Measurements from ENCODE around the gene SLC41A1.
"Not testable (repeated sequence)": the region's sequence is repeated elsewhere in the genome, so short reads cannot be mapped to it uniquely, and the experiment has no call there.

Gene SLC41A1

DNA sequence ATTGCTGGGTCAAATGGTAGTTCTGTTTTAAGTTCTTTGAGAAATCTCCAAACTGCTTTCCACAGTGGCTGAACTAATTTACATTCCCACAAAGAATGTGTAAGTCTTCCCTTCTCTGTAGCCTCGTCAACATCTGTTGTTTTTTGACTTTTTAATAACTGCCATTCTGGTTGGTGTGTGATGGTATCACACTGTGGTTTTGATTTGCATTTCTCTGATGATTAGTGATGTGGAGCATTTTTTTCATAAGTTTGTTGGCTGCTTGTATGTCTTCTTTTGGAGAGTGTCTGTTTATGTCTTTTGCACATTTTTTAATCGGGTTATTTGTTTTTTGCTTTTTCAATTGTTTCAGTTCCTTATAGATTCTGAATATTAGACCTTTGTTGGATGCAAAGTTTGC lies 10.3 kb upstream of the SLC41A1 start:
- FAIRE-seq: not testable (repeated sequence)

DNA sequence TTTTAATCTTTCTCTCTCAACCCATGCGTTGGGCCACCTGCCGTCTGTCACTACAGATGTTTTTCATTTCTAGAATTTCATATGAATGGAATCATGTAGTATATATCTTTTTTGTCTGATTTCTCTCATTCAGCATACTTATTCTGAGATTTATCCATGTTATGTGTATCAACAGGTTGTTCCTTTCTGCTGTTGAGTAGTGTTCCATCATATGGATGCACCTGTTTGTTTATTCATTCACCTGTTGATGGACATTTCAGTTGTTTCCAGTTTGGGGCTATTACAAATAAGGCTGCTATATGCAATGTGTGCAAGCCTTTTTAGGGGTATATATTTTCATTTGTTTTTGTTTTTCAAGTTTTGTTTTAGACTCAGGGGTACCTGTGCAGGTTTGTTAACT lies 9.4 kb upstream of the SLC41A1 start:
- DNase-seq (ENCODE audit: low spot score) (no peak), FAIRE-seq (no peak)

More for the DNA sequence above, 10.3 kb upstream of the SLC41A1 start:
- DNase-seq (ENCODE audit: low spot score): not testable (repeated sequence)

DNA sequence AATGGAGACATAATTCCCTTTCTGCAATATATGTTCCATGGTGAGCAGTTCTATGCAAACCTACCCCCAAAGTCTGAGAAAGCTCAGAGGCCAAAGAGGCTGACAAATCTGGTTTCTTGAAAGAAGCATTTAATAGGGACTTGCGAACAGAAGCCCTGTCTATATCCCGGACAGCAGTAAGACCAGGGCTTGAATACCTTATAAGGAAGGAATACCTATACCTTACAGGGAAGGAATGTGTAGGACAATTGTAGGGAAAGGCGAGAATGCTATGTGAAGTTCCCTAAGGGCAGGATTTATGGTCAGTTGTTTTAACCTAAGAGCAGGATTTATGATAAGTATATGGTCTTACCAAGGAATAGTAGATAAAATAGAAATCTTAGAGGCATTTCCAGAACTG lies 5.0 kb upstream of the SLC41A1 start:
- no peak for FAIRE-seq

DNA sequence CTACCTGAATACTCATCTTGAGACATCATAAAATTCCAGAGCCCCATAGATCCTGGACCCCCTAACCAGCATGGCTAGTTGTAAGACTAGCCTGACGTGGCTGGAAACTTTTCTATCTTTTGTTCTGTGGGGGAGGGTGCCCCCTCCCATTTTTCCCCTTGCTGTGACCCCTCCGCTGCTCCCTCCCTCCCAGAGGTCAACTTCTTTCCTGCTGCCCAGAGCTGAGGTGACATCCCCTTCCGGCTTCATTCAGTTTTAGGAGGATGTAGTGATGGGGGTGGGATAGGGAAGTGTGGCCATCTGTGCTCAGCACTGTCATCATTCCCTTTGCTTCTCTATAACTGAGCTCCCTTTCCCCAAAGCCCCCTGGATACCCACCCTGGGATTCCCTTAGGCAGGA lies 4.4 kb upstream of the SLC41A1 start:
- FAIRE-seq: no peak
- no peak for DNase-seq (ENCODE audit: low spot score)

More for the DNA sequence above, 5.0 kb upstream of the SLC41A1 start:
- no peak for DNase-seq (ENCODE audit: low spot score)

DNA sequence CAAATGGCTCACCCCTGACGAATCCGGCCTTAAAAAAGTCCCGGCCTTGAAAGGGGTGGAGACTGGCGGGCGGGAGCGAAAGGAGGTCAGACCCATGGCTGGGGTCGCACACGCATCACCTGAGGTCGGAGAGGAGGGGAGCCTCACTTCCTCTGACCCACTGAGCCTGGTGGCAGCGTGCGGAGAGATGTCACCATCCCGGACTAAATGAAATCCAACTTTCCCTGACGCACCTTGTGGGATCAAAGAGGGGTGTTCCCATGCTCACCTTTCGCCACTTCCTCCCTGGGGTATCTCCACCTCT lies 709 bp upstream of the SLC41A1 start:
- DNase-seq (ENCODE audit: low spot score): peak; percentile 65
- FAIRE-seq: no peak

DNA sequence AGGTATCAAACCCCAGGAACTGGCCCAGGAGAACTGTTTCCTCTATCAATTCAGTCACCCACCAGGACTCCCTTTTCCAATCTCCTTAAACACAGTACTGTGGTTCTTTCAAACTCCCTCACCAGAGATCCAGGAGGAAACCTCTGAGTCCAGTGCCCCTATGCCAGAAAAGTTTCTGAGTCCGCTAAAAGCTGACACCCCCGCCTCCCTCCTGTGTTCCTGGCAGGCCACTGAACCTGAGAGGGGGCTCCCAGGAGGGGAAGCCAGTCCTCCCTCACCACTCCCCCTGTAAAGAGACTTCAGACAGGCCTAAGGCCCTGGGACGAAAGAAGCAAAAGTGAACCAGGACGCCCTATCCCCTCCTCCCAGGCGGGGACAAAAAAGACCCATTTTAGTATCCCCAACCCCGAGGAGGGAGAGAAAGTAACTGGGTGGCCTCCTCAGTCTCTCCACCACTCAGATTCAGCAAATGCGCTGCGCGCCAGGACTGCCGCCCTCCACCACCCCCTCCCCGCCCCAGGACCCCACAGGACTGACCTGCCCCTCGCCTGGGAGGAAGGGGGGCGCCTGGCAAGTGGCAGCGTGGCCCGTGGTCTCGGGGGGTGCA lies 624 bp downstream of the SLC41A1 start:
- no peak for FAIRE-seq
- DNase-seq (ENCODE audit: low spot score): peak; percentile 46

DNA sequence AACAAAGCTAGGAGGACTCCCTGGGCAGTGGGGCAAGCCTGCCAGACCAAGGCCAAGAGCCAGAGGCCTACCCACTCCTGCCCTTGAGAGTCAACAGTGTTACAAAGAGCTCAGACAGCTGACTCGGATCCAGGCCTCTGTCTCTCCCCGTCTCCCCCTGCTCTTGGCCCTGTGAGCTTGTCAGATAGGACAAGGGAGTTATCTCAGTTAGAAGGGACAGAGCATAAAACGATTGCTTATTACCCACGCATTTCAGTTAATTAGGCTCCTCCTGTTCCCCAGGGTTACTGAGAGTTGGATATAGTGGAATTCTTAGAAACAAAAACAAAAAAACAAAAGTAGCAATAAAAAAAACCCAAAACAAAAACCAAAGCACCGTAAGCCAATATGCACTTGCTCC lies 1.3 kb downstream of the SLC41A1 start:
- FAIRE-seq (no peak), DNase-seq (ENCODE audit: low spot score) (no peak)

DNA sequence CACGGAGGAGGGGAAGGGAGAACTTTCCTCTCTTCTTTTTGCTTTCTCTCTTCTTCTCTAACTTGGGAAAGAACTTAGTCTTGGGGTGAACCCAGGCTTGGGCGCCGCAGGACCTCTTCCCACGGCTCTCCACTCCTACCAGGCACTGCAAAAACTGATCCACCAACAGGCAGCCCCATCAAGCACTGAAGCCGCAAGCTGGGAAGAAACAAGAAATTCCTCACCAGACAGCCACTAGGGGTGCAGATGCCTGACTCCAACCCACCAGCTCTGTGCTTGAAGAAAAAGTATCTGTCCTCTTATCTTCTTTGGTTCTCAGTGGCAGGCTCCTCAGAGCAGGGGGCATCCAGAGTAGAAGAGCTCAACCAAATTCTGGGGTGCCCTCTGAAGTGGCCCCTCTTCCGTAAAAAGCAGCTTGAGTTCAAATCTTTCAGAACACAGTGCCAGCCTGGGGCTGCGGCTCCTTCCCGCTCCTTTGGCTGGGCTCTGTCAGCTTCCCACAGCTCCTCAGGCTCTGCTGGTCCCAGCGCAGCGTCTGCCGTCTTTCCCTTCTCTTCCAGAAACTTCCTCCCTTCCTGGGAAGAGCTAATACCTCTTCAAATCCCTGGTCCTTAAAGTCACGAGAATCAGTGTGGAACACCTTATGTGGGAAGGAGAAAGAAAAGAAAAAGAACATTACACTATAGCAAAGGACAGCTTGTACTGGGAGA lies 2.4 kb downstream of the SLC41A1 start:
- DNase-seq (ENCODE audit: low spot score) (no peak), FAIRE-seq (no peak)

DNA sequence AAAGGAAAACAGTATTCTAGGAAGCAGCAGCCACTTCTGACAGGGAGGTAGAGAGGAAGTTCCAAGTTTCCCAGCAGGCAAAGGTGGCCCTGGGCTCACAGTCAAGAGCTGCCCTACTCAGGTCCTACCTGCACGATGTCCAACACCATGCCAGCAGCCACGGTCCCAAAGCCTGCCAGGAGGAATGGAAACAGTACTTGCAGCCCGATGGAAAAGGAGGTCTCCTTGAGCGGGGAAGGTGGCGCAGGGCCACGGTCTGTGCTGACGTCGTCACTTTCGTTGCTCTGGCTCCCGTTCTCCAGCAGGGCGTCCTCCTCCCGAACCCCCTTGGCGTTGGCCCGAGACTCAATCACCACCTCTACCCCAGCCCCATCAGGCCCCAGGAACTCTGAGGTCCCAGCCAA lies 3.1 kb downstream of the SLC41A1 start:
- DNase-seq (ENCODE audit: low spot score) (no peak), FAIRE-seq (no peak)

DNA sequence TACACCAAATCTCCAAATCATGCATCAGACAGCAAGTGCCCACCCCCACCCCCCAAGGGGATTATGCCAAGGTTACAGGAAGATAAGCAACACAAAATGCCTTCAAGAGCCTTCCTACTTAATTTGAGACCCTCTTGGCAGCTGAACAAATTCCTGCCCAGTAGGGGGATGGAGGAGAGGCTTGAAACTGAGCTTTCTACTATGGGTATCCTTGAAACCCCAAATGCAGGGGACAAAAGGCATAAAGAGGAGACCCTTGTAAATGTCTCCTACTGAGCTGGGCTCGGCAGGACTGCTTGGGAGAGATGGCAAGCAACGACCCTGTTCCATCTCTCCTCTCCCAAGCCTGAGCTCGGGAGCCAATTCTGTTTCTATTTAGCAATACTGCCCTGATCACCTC lies 3.5 kb downstream of the SLC41A1 start:
- FAIRE-seq (no peak), DNase-seq (ENCODE audit: low spot score) (no peak)

DNA sequence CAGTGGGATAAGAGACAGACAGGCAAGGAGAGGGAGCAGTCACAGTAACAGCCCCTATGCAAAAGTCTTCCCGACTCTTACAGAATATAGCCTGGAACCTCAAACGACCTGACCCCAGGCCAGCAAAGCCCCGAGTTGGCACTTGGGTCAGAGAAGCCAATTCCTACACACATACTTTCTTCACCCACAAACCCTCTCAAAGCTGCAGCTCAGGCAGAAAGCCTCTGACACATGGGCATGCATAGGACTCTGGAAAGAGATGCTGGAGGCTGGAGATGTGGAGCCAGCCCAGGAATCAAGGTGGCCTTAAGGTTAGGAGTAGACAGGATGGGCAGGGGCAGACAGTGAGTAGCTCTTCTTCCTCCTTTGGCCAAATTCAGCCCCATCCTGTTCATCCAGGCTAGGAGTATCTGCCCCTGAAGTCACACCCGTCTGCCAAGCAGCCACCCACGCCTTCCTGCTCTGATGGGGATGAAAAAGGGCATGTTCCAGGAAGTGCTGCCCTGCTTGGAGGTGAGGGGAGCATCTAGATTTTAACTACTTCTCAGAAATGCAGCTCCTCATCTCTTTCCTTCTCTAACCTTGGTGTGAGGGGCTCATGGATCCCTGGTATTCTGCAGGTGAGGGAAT lies 7.8 kb downstream of the SLC41A1 start:
- FAIRE-seq (no peak), DNase-seq (ENCODE audit: low spot score) (no peak)

DNA sequence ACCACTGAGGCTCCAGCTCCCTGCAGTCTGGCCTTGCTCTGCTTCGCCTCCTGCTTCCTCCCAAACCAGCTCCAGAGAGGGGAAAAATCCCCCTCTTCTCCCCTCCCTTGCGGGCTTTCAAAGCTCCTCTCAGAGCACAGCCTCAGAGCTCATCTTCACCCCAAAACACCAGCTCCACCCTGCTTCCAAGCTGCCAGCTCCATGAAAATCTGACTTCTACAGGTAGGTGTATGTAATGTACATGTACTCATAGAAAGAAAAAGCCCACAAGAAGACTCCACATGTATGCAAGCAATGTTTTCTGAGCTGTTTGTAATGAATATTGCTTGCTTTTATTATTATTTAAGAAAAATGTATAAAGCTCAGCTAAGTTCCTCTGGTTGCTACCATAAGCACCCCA lies 8.4 kb downstream of the SLC41A1 start:
- DNase-seq (ENCODE audit: low spot score): no peak
- no peak for FAIRE-seq

DNA sequence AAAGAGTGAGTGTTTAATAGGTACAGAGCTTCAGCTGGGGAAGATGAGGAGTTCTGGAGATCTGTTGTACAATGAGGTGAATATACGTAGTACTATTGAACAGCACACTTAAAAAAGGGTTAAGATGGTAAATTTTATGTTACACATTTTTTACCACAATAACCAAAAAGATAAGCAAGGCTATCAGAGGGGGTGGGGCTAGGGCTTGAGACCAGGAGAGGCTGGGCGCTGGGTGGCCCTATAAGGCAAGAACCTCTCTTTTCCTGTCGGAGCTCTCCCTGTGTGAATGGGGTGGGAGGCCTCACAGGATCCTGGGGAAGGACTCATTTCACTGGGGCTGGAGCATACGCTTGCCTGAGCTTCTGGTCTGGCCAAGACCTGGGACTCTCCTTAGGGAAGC lies 9.0 kb downstream of the SLC41A1 start:
- DNase-seq (ENCODE audit: low spot score) (no peak), FAIRE-seq (no peak)

DNA sequence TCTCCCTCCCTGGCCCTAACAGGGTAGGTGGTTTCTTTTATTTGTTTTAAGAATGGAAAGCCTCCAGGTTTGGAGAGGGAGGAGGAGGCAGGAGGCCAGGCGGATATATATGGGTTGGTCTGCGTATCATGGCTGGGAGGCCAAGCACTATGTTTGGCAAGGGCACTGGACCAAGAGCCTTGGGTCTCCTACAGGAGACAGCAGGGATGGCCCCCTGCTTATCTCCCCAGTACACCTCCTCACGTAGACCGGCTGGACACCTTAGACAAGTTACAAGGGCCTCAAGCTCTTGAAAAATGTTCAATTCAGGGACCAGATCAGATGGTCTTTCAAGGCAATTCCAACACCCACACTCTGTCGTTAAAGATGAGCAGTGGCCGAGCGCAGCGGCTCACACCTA lies 10.9 kb downstream of the SLC41A1 start:
- DNase-seq (ENCODE audit: low spot score): no peak
- no peak for FAIRE-seq

DNA sequence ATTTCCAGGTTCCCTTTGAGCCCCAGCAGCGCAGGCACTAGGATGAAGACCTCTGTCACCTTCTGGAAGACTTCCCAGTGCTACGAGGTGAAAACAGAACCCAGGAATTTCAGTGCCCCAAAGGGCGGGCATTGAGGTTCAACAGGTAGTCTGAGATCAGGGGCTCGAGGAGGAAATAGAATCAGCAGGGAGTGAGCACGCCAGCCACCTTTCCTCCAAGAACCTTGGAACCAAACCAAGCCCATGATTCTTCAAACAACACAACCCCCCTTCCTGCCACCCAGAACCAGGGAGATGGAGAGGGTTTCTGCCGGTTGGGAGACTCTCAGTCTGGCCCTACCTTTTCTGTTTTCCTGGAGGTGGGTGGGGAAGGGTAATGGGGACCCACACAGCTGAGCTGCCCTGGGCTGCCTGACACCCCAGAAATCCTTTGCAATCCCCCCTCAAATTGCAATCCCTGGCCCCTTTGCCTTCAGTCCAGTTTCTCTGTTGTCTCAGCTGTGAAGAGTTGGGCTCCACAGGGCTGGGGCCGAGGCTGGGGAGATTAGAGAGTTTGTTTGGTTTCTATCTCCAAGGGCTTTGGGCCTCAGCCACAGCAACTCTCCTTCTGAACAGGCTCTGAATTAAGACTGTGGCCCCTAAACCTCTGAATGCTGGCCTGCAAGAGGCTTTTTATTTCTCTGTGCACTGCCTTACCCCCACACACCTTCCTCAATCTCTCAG lies 11.9 kb downstream of the SLC41A1 start:
- DNase-seq (ENCODE audit: low spot score) (no peak), FAIRE-seq (no peak)

DNA sequence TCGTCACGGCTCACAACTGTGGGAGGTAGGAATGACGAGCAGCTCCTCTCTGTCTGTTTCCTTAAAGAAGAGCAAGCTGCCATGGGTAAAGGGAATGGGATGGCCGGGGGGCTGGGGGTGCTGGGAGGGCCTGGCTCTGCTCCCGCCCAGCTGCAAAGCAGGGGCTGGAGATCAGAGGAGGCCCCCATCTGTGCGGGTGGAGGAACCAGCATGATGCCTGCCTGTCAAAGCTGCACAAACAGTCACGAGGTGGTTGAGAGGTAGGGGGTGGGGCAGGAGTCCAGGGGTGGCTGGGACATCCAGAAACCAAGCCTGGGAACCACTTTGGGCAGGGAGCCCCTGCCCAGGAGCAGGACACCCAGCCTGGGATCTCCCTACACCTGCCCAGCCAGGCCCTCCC lies 12.6 kb downstream of the SLC41A1 start:
- no peak for DNase-seq (ENCODE audit: low spot score)
- no peak for FAIRE-seq

DNA sequence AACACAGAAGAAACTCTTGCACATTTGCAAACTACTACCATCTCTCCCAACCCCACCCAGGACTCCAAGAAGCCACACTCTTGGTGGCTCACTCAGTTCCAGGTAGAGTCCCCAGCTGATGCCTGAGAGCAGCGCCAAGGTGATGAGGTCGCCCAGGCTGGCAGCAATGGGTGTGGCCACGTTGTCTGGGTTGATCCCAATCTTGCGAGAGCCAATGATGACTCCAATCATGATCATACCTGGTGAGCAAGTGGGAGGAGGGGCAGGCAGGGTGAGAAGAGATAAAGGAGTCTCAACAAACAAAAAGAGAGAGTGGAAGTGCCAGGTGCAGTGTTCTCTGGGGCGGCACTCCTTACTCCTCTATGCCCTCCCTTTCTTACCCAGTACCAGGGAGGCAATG lies 14.4 kb downstream of the SLC41A1 start:
- DNase-seq (ENCODE audit: low spot score): no peak
- FAIRE-seq: no peak

DNA sequence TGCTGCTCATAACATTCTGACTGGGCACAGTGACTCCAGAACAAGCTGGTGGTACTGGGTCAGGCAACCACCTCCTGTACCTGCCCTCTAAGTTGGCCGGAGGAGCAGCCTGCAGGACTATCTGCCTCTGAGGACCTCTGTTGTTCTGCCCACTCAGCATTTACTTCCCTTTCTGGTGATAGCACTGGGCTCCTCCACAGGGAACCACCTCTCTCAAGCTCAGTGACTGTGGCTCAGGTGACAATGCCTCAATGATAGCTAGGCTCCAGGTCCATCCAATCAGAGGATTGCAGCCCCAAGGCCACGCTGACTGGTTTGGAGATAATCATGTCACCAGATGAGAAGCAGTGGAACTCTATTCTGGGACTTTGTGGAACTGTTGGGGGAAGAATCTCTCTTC lies 15.8 kb downstream of the SLC41A1 start:
- DNase-seq (ENCODE audit: low spot score): no peak
- FAIRE-seq: no peak

DNA sequence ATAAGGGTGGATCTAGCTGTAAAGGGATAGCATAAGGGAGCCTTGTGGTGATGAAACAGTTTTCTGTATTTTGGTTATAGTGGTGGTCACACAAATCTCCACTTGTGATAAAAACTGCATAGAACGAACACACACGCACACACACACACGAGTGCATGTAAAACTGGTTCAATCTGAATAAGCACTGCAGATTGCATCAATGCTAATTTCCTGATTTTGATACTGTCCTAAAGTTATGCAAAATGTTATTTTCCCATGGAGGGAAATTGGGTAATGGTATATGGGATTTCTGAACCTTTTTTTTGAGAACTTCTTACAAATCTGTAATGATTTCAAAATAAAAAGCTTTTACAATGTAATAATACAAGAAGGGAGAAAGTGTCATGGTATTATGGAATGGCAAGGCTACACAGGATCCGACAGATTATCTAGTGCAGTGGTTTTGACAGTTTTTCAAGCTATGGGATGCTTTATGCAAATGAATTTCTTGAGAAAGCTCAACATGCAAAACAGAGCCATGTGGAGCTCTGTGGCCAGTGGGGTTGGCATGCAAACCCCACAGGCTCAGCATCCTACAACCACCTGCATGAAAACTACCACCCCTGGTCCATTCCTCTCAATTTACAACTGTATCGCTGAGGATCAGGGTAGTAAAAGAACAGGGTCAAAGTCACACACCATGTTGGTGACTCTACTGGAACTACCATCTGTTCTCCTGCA lies 18.8 kb downstream of the SLC41A1 start:
- no peak for FAIRE-seq

DNA sequence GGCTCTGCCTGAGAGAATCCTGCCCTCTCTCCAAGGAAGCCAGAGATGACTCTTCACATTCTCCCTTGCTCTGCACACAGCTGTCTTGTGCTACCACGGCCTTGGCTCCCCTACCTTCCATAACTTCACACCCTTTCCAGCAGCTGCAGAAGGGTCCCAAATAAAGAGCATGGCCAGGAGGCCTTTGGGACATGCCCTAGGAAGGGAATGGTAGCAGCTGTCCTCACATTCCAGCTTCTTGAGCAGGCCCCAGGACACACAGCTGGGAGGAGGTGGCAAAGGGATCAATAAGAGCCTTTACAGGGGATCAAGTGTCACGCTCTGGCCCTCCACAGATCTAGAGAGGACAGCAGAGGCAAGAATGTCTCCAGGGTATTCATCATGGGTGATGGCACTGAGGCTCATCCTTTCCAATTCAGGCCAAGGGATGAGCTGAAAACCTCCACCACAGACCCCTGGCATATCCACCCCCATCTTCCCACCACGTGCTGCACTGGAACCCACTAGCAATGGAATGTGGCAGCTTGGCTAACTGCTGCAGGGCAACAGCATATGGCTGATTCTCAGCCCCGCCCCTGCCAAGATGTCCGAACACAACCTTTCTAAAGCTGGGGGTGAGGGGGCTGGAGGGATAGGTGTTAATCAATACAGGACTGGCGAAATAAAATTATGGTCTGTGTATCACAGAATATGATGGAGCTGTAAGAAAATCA lies 19.9 kb downstream of the SLC41A1 start:
- no peak for FAIRE-seq
- DNase-seq (ENCODE audit: low spot score): no peak

More for the DNA sequence above, 18.8 kb downstream of the SLC41A1 start:
- DNase-seq (ENCODE audit: low spot score): no peak

DNA sequence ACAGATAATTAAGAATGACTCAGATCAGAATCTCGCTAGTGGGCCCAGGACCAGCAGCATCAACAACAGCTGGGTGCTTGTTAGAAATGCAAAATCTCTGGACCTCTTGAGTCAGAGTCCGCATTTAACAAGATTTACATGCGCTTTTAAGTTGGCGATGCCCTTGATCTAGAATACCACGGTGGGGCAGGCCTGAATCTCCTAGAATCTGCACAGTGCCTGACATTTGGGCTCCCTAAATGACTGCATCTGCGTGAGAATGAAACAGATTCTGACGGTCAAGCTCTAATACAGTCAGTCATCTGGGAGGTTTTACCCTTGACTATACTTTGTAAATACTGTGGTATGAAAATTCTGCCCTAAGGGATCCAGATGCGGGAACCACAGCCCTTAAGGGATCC lies 20.5 kb downstream of the SLC41A1 start:
- no peak for FAIRE-seq
- DNase-seq (ENCODE audit: low spot score): no peak

Measured in urothelium cell line (cell line).